ENCODE results near the gene KNDC1. TPM values are rescaled to one million over a fixed set of nuclear protein-coding genes. Genes with fewer than 3 reads are reported as not detected.
"Not testable (repeated sequence)": the region's sequence is repeated elsewhere in the genome, so short reads cannot be mapped to it uniquely, and the experiment has no call there.

The KNDC1 gene
- total RNA-seq, 1 experiment from 2014 or later: 1.2 TPM

DNA sequence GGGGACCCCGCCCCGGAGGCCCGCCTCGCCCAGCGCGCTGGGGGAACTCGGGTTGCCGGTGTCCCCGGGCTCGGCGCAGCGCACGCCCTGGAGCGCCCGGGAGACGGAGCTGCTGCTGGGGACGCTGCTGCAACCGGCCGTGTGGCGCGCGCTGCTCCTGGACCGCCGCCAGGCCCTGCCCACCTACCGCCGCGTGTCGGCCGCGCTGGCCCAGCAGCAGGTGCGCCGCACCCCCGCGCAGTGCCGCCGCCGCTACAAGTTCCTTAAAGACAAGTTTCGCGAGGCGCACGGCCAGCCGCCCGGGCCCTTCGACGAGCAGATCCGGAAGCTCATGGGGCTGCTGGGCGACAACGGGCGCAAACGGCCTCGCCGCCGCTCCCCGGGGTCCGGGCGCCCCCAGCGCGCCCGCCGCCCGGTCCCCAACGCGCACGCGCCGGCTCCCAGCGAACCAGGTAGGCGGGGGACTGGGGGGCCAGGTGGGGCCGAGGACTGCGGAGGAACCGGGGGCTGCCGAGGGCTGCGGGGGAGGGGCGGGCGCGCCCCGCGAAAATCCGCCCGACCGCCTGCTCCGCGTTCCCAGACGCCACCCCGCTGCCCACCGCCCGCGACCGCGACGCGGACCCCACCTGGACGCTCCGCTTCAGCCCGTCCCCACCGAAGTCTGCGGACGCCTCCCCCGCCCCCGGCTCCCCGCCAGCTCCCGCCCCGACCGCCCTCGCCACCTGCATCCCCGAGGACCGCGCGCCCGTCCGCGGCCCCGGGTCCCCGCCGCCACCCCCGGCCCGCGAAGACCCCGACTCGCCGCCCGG is 70.6 kb downstream of the KNDC1 start:
- H3K4me3 Mint-ChIP-seq (ENCODE audit: low read depth, unreplicated experiment): no peak overlapping the region
- no peak overlapping the region for H3K27ac Mint-ChIP-seq (ENCODE audit: unreplicated experiment)
- CTCF ChIA-PET: no interaction called here
- no peaks in the 10 kb centered on the region for H3K4me1 Mint-ChIP-seq (ENCODE audit: low read depth, unreplicated experiment)
- DNase-seq: no peak
- H3K9me3 Mint-ChIP-seq (ENCODE audit: low read depth, unreplicated experiment): no peaks in the 10 kb centered on the region
- H3K27me3 Mint-ChIP-seq (ENCODE audit: unreplicated experiment): peaks cover 42% of the 10 kb centered on the region
- H3K36me3 Mint-ChIP-seq (ENCODE audit: insufficient read depth, unreplicated experiment): no peaks in the 10 kb centered on the region
- intact Hi-C loops (cut with micrococcal nuclease; ENCODE audit: unreplicated experiment): no loop called here
- TF ChIP-seq, protein P1, sequence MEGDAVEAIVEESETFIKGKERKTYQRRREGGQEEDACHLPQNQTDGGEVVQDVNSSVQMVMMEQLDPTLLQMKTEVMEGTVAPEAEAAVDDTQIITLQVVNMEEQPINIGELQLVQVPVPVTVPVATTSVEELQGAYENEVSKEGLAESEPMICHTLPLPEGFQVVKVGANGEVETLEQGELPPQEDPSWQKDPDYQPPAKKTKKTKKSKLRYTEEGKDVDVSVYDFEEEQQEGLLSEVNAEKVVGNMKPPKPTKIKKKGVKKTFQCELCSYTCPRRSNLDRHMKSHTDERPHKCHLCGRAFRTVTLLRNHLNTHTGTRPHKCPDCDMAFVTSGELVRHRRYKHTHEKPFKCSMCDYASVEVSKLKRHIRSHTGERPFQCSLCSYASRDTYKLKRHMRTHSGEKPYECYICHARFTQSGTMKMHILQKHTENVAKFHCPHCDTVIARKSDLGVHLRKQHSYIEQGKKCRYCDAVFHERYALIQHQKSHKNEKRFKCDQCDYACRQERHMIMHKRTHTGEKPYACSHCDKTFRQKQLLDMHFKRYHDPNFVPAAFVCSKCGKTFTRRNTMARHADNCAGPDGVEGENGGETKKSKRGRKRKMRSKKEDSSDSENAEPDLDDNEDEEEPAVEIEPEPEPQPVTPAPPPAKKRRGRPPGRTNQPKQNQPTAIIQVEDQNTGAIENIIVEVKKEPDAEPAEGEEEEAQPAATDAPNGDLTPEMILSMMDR (IDR thresholded peaks at IDR 0.05; ENCODE audit: unreplicated experiment): no peak
- no TSS peak for BruUV-seq (replicated peaks)

DNA sequence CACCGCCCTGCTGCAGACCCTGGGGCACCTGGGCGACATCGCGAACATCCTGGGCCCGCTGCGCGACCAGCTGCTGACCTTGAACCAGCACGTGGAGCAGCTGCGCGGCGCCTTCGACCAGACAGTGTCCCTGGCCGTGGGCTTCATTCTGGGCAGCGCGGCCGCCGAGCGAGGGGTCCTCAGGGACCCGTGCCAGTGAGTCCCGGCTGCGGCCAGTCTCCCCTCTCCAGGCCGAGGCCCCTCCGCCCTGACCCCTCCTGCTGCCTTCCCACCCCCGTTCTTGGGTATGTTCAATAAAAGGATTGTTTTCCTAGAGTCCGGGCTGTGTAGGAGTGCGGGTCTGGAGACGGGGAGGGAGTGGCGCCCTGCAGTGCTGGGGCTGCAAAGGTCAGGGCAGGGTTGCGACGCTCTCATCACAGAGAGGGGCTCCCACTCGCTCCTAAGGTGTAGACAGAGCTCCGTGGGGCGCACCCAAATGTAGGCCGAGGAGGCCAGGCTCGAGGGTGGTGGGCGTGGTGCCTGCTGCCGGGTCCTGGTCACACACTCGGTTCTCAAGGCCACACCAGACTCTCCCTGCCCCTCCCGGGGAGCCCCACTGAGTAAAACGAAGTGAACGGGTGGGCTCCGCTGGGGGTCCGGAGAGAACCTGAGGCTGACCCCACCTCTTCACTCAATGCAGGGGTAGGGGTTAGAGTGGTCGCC is 71.4 kb downstream of the KNDC1 start:
- no peak for DNase-seq
- CTCF ChIA-PET: no interaction called here
- TF ChIP-seq, protein P1 (IDR thresholded peaks at IDR 0.05; ENCODE audit: unreplicated experiment): no peak
- H3K9me3 Mint-ChIP-seq (ENCODE audit: low read depth, unreplicated experiment): no peaks in the 10 kb centered on the region
- H3K4me1 Mint-ChIP-seq (ENCODE audit: low read depth, unreplicated experiment): no peaks in the 10 kb centered on the region
- no peak overlapping the region for H3K27ac Mint-ChIP-seq (ENCODE audit: unreplicated experiment)
- no TSS peak for BruUV-seq (replicated peaks)
- no peaks in the 10 kb centered on the region for H3K36me3 Mint-ChIP-seq (ENCODE audit: insufficient read depth, unreplicated experiment)
- H3K27me3 Mint-ChIP-seq (ENCODE audit: unreplicated experiment): peaks cover 42% of the 10 kb centered on the region
- intact Hi-C loops (cut with micrococcal nuclease; ENCODE audit: unreplicated experiment): no loop called here
- no peak overlapping the region for H3K4me3 Mint-ChIP-seq (ENCODE audit: low read depth, unreplicated experiment)

- peaks cover 36% of the 10 kb centered on the region for H3K27me3 Mint-ChIP-seq (ENCODE audit: unreplicated experiment)
- CTCF ChIA-PET: no interaction called here
- no peaks in the 10 kb centered on the region for H3K9me3 Mint-ChIP-seq (ENCODE audit: low read depth, unreplicated experiment)
- H3K27ac Mint-ChIP-seq (ENCODE audit: unreplicated experiment): no peak overlapping the region
- no peaks in the 10 kb centered on the region for H3K36me3 Mint-ChIP-seq (ENCODE audit: insufficient read depth, unreplicated experiment)
- intact Hi-C loops (cut with micrococcal nuclease; ENCODE audit: unreplicated experiment): no loop called here
- no peaks in the 10 kb centered on the region for H3K4me1 Mint-ChIP-seq (ENCODE audit: low read depth, unreplicated experiment)
- DNase-seq: no peak
- BruUV-seq (replicated peaks): no TSS peak
- no peak overlapping the region for H3K4me3 Mint-ChIP-seq (ENCODE audit: low read depth, unreplicated experiment)
- TF ChIP-seq, protein P1 (IDR thresholded peaks at IDR 0.05; ENCODE audit: unreplicated experiment): no peak
These were observed 72.0 kb downstream of the KNDC1 start for GRCh38 chr10:133231946-133232574.

- H3K4me1 Mint-ChIP-seq (ENCODE audit: low read depth, unreplicated experiment); H3K9me3 Mint-ChIP-seq (ENCODE audit: low read depth, unreplicated experiment); H3K36me3 Mint-ChIP-seq (ENCODE audit: insufficient read depth, unreplicated experiment); H3K27ac Mint-ChIP-seq (ENCODE audit: unreplicated experiment); H3K4me3 Mint-ChIP-seq (ENCODE audit: low read depth, unreplicated experiment); intact Hi-C loops (cut with micrococcal nuclease; ENCODE audit: unreplicated experiment); CTCF ChIA-PET; BruUV-seq (replicated peaks); DNase-seq: not testable (repeated sequence)
- H3K27me3 Mint-ChIP-seq (ENCODE audit: unreplicated experiment): peaks cover 28% of the 10 kb centered on the region
These were observed 74.8 kb downstream of the KNDC1 start for GRCh38 chr10:133234796-133235195.

Data from Calu3 (cell line).